NCI-H510A (cell line): ENCODE results near the gene OPN3.

Experiments used
- DNase-seq: peaks from one replicate; lab custom pipeline; 2025; lab: John Stamatoyannopoulos, UW

The OPN3 gene

GRCh38 chr1:241617426-241617825 is 22.7 kb downstream of the OPN3 start:
- DNase-seq = no peak

- DNase-seq = no peak
Measured at GRCh38 chr1:241615043-241615974, 24.9 kb downstream of the OPN3 start.

- DNase-seq = no peak
Measured at GRCh38 chr1:241614572-241614971, 25.6 kb downstream of the OPN3 start.

- DNase-seq = no peak
Measured at GRCh38 chr1:241614144-241614543, 26.0 kb downstream of the OPN3 start.

GRCh38 chr1:241612533-241613477 is 27.4 kb downstream of the OPN3 start:
- no peak for DNase-seq

GRCh38 chr1:241611736-241612135 is 28.4 kb downstream of the OPN3 start:
- DNase-seq = no peak

- no peak for DNase-seq
Measured at GRCh38 chr1:241611063-241611462, 29.1 kb downstream of the OPN3 start.

GRCh38 chr1:241610056-241610815 is 29.9 kb downstream of the OPN3 start:
- DNase-seq = peak; percentile 17

- DNase-seq = no peak
Measured at GRCh38 chr1:241608379-241609033, 31.7 kb downstream of the OPN3 start.

- DNase-seq = no peak
Measured at GRCh38 chr1:241607497-241607896, 32.7 kb downstream of the OPN3 start.

- DNase-seq = no peak
Measured at GRCh38 chr1:241606544-241606943, 33.6 kb downstream of the OPN3 start.

- DNase-seq = no peak
Measured at GRCh38 chr1:241605146-241605805, 34.9 kb downstream of the OPN3 start.

- DNase-seq = no peak
Measured at GRCh38 chr1:241603731-241604245, 36.4 kb downstream of the OPN3 start.

GRCh38 chr1:241600496-241600901 is 39.7 kb downstream of the OPN3 start:
- no peak for DNase-seq

GRCh38 chr1:241598249-241598648 is 41.9 kb downstream of the OPN3 start:
- DNase-seq = no peak

- DNase-seq = no peak
Measured at GRCh38 chr1:241596633-241597032, 43.5 kb downstream of the OPN3 start.

GRCh38 chr1:241593186-241593585 is 47.0 kb downstream of the OPN3 start:
- DNase-seq = no peak

GRCh38 chr1:241592273-241592958 is 47.8 kb downstream of the OPN3 start:
- DNase-seq = no peak

- DNase-seq = no peak
Measured at GRCh38 chr1:241591736-241592135, 48.4 kb downstream of the OPN3 start.

- no peak for DNase-seq
Measured at GRCh38 chr1:241591317-241591716, 48.9 kb downstream of the OPN3 start.
